Neural cell (in vitro differentiated cells): Measurements from ENCODE around the gene MYL6B.

Experiments used
- CTCF ChIP-seq: fragments of 450-650 bp; IDR thresholded peaks from 2 replicates; pipeline ENCODE4 v1.5.1; 2014; ENCODE audit warnings: antibody characterized with exemption, mild to moderate bottlenecking, moderate library complexity; ENCODE audit not compliant: poor library complexity, severe bottlenecking
- EZH2 ChIP-seq: fragments of 200-600, 300-800 bp; shearing (Covaris generic), sonication (generic); IDR thresholded peaks from 2 replicates; pipeline ENCODE4 v1.6.1; 2014; ENCODE audit warnings: antibody characterized with exemption, low read length, borderline replicate concordance, mild to moderate bottlenecking; ENCODE audit not compliant: insufficient read depth, poor library complexity, severe bottlenecking
- MXI1 ChIP-seq: fragments of 450-650 bp; conservative IDR thresholded peaks from 2 replicates; pipeline ENCODE4 v1.6.1; 2014; ENCODE audit warnings: antibody characterized with exemption, mild to moderate bottlenecking; ENCODE audit not compliant: poor library complexity, severe bottlenecking

GRCh38 chr12:56178347-56178746 lies 26.0 kb downstream of the MYL6B start:
- no peak for TF ChIP-seq CTCF
- no peak for TF ChIP-seq EZH2
- no peak for TF ChIP-seq MXI1
